DMS114 treated with DMSO at 0.1 percent for 48 hours (cell line): ENCODE data around the gene NFKB1.
"Not testable (repeated sequence)": the region's sequence is repeated elsewhere in the genome, so short reads cannot be mapped to it uniquely, and the experiment has no call there.

Experiments
- DNase-seq: peaks from one replicate; lab custom pipeline; 2025; ENCODE audit not compliant: unreplicated experiment; lab: John Stamatoyannopoulos, UW

The NFKB1 gene

GRCh38 chr4:102564399-102565059 is 63.4 kb downstream of the NFKB1 start:
- no peak for DNase-seq

GRCh38 chr4:102565696-102566095 is 64.5 kb downstream of the NFKB1 start:
- DNase-seq: no peak

DNA sequence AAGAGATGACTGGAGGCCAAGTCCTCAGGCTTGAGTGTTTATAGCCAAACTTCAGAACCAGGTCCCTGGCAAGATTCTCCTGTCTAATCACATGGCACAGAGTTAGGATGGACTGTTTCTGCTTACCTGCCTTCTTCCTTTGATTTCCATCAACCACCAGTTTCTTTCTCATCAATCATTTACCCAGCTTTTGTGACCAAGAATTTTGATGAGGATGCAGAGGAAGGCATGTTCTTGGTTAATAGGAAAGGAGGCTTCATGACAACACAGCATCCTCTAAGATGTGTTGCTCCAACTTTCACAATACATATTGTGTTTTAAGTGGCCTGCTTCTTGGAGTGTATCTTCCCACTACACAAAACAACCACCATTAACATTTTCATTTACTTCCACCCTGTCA is 65.3 kb downstream of the NFKB1 start:
- no peak for DNase-seq

DNA sequence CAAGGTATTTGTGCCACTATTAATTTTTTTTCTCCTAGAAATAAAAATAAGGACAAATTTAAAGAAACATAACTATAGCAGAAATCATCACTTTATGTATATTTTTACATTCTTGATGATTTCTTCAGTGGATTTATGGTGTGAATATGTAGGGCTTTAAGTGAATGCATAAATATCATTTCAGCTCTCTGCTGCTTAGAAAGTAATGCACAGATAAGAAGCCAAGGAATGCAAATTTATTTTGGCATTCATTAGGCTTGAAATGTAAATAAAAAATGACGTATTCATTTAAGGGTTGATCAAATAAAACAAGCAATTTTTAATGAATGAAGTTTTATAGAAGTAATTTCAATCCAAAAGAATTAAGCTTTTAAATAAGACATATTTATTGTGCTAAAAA is 66.3 kb downstream of the NFKB1 start:
- DNase-seq: no peak

- DNase-seq: no peak
Measured at GRCh38 chr4:102569200-102569599, 68.0 kb downstream of the NFKB1 start.

DNA sequence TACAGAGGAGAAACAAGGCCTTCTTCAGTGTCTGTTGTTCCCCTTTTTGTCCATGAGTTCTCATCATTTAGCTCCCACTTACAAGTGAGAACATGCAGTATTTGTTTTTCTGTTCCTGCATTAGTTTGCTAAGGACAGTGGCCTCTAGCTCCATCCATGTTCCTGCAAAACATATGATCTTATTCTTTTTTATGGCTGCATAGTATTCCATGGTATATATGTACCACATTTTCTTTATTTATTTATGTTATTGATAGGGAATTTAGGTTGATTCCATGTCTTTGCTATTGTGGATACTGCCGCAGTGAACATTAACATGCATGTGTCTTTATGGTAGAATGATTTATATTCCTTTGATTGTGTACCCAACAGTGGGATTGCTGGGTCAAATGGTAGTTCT is 69.1 kb downstream of the NFKB1 start:
- DNase-seq: not testable (repeated sequence)

- DNase-seq: no peak
Measured at GRCh38 chr4:102572452-102572851, 71.3 kb downstream of the NFKB1 start.

- DNase-seq: no peak
Measured at GRCh38 chr4:102574317-102574716, 73.2 kb downstream of the NFKB1 start.

GRCh38 chr4:102575369-102576129 is 74.4 kb downstream of the NFKB1 start:
- DNase-seq: no peak

DNA sequence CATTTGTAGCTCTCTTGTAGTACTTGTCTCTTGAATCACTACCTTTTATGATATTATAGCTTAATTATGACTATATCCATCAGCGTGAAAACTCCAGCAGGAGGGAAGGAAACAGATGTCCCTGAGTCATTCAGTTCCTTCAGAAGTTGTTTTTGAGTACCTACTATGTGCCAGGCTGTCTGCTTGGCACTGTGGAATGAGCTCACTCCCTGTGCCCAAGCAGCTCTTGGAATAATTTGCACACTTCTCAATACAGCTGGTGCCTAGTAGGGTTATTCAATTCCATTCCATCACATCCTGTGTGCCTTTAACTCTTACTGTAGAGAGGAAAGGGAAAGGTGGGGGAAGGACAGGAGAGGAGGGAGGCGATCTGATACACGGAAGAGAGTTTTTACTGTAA is 77.1 kb downstream of the NFKB1 start:
- DNase-seq: no peak

GRCh38 chr4:102578819-102579218 is 77.7 kb downstream of the NFKB1 start:
- no peak for DNase-seq

DNA sequence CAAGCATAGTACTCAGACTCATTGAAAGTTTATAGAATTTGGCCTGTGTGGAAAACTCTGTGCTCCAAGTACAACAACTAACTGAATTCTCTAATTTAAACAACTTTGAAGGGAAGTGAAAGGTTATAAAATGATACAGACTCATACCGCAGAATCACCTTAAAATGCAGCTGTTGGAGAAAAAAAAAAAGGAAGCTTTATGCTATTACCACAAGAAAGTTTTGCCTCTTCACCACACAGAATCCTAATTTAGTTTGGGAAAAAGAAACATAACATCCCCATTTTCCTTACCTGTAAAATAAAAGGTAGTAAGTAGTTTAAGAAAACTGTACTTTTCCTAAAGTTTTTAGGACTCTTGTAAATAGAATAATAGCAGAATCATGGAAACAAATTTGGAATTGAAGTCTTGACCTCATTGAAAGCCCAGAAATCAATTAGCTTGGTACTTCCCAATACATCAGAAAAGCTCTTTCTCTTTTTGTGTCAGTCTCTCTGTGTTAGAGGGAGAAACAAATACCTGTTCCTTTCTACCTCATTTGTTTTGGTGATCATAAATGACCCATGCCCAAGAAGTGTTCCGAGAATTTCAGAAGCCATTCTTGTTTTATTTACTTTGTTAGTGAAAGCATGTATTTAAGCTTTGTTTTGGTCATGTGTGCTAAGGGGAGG is 78.8 kb downstream of the NFKB1 start:
- DNase-seq: no peak

- no peak for DNase-seq
Measured at GRCh38 chr4:102580463-102580842, 79.3 kb downstream of the NFKB1 start.

DNA sequence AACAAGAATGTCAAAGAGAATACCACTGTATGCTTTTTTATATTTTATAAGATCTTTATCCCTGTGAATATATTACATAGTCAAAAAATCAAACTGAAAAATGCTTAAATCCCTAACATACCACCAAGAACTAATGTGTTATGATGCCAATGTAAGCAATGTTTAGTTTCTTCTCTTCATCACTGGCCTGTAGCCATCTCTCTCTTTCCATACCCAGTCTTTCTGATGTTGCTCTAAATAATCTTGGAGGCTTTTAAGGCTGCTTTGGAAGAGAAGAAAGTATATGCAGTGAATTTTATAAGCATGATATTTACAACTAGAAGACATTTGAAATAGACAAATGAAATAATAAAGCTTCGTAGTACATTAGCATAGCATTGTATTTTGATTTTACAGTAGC is 82.9 kb downstream of the NFKB1 start:
- no peak for DNase-seq

DNA sequence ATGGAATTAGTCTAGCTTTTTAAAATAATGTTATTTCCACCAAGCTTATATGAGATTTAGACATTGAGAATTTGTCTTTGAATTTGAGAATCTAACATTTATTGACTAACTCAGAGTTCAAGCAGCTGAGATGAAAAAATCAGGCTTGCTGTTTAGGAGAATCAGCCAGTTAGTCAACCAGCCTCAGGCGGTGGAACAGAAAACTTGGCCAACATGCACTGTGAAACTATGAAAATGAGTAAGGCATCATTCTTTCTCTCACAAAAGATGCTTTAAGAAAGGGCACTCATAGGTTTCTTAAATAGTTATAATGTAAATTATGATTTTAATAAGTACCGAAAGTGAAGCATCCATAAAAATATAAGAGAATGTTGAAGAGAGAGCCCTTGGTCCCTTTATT is 84.2 kb downstream of the NFKB1 start:
- no peak for DNase-seq

DNA sequence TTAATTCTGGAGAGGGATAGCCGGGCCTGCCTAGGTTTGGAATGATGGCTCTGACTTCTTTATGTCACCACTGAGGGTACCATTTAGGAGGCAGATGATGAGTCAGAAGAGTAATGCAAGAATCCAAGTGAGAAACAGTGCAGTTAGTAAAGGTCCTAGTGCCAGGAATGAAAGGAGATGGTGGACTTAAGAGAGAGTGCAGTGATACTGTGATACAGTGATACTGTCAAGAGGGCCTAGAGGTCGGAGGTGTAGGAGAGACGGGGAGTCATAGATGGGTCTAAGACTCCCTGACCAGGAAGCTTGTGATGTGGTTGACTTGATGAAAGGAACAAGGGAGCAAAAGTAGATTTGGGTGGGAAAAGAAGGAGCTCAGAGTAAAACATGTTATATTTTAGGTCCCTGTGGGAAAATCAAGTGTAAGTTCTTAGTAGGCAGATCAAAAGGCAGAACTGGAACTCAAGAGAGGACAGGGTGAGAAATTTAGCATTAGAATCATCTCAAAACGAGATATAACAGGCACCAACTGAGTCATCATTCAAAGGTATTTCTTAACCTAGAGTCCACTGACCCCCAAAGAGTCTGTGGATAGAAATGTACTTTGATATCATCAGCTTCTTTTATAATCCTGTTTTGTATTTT is 85.0 kb downstream of the NFKB1 start:
- no peak for DNase-seq

GRCh38 chr4:102586644-102587021 is 85.5 kb downstream of the NFKB1 start:
- no peak for DNase-seq

GRCh38 chr4:102589743-102590142 is 88.6 kb downstream of the NFKB1 start:
- DNase-seq: no peak

GRCh38 chr4:102592256-102592655 is 91.1 kb downstream of the NFKB1 start:
- no peak for DNase-seq

DNA sequence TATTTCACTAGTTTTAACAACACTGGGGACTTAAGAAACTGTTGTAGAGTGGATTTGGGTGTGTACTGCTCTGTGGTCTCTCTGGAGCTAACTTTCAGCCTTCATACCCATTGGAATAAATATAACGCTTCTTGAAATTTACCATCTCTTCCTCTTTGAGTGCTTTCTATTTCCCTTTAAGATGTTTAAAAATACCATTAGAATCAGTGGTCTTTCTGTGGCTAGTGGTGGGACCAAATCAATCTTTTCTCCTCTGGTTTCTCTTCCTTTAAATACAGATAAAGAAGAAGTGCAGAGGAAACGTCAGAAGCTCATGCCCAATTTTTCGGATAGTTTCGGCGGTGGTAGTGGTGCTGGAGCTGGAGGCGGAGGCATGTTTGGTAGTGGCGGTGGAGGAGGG is 92.0 kb downstream of the NFKB1 start:
- no peak for DNase-seq

DNA sequence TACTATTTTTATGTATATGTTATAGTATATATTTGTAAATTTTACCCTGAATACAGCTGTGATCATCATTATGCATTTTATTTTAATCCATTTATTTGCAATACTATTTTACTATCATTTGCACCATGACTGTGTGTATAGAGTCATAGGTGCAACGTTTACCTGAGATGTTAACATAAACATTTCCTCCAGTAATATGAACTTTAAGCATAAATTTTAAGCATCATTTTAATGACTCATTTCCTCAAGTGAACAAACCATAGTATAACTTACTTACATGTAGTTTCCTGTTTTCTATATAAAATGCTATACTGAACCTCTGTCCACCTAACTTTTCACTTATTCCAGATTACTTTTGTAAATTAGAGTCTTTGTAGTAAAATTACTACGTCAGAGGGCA is 92.8 kb downstream of the NFKB1 start:
- no peak for DNase-seq

GRCh38 chr4:102596532-102596931 is 95.4 kb downstream of the NFKB1 start:
- no peak for DNase-seq
